ENCODE data around the gene OR2M2.

The OR2M2 gene

GRCh38 chr1:248174521-248174920, at the start of gene OR2M2:
OR2M2 (plus strand) TSS chr1:248174821; CDS start chr1:248179986, 5,165 bp downstream.
- no peak for DNase-seq (ENCODE audit: low spot score)

GRCh38 chr1:248127653-248128052, 47.0 kb upstream of the OR2M2 start:
- no peak for DNase-seq (ENCODE audit: low spot score)

- DNase-seq (ENCODE audit: low spot score), result no peak
Observed at GRCh38 chr1:248136811-248137210, 37.8 kb upstream of the OR2M2 start.

GRCh38 chr1:248140846-248141245, 33.8 kb upstream of the OR2M2 start:
- no peak for DNase-seq (ENCODE audit: low spot score)

- no peak for DNase-seq (ENCODE audit: low spot score)
Observed at GRCh38 chr1:248143311-248143710, 31.3 kb upstream of the OR2M2 start.

GRCh38 chr1:248144513-248145198, 30.0 kb upstream of the OR2M2 start, which contains the start of gene OR2M5:
OR2M5 (plus strand) TSS chr1:248145148; CDS start chr1:248145148, 0 bp downstream.
- DNase-seq (ENCODE audit: low spot score), result no peak

GRCh38 chr1:248152056-248152827, 22.4 kb upstream of the OR2M2 start:
- DNase-seq (ENCODE audit: low spot score), result no peak

- no peak for DNase-seq (ENCODE audit: low spot score)
Observed at GRCh38 chr1:248155927-248156326, 18.7 kb upstream of the OR2M2 start.

GRCh38 chr1:248158758-248159157, 15.9 kb upstream of the OR2M2 start:
- DNase-seq (ENCODE audit: low spot score), result no peak

GRCh38 chr1:248164031-248164430, 10.6 kb upstream of the OR2M2 start:
- no peak for DNase-seq (ENCODE audit: low spot score)

- no peak for DNase-seq (ENCODE audit: low spot score)
Observed at GRCh38 chr1:248165186-248165585, 9.4 kb upstream of the OR2M2 start.

- DNase-seq (ENCODE audit: low spot score), result no peak
Observed at GRCh38 chr1:248183996-248184395, 9.4 kb downstream of the OR2M2 start.

GRCh38 chr1:248187363-248187762, 12.7 kb downstream of the OR2M2 start:
- DNase-seq (ENCODE audit: low spot score), result no peak

- DNase-seq (ENCODE audit: low spot score), result no peak
Observed at GRCh38 chr1:248189026-248189425, 14.4 kb downstream of the OR2M2 start.

GRCh38 chr1:248194117-248194516, 19.5 kb downstream of the OR2M2 start:
- DNase-seq (ENCODE audit: low spot score), result no peak

GRCh38 chr1:248196965-248197364, 22.3 kb downstream of the OR2M2 start, which contains the start of gene OR2M3:
OR2M3 (plus strand) TSS chr1:248197265; CDS start chr1:248203068, 5,803 bp downstream.
- no peak for DNase-seq (ENCODE audit: low spot score)

GRCh38 chr1:248215880-248216279, 41.3 kb downstream of the OR2M2 start:
- DNase-seq (ENCODE audit: low spot score), result no peak

- DNase-seq (ENCODE audit: low spot score), result no peak
Observed at GRCh38 chr1:248225537-248225936, 50.9 kb downstream of the OR2M2 start.

- no peak for DNase-seq (ENCODE audit: low spot score)
Observed at GRCh38 chr1:248229360-248229908, 54.8 kb downstream of the OR2M2 start.

Data from CD4-positive, alpha-beta T cell treated with Interleukin-15 for 4 hours (primary cell).